Retinal pigment epithelial cell (primary cell): ENCODE measurements around the gene EIF2B1.

Source experiments
- DNase-seq: peaks from one replicate; pipeline ENCODE4 v3.0.0-alpha.2; 2010; ENCODE audit warnings: low read depth
- H3K4me3 ChIP-seq: 2 replicates; pipeline ENCODE4 v1.5.1; 2011; ENCODE audit warnings: mild to moderate bottlenecking, low read length, control low read depth, moderate library complexity
- TF ChIP-seq, protein P1 (sequence below): conservative IDR thresholded peaks from 2 replicates; pipeline ENCODE4 v1.5.1; 2011; ENCODE audit warnings: low read depth, low read length, control low read depth, inconsistent platforms

Gene EIF2B1

GRCh38 chr12:123633379-123634141 lies at the start of gene EIF2B1, which contains the start of gene GTF2H3:
EIF2B1 (minus strand) TSS chr12:123633686; CDS start chr12:123633557, 129 bp downstream.
GTF2H3 (plus strand) TSS chr12:123633829; CDS start chr12:123633860, 31 bp downstream.
- TF ChIP-seq, protein P1, sequence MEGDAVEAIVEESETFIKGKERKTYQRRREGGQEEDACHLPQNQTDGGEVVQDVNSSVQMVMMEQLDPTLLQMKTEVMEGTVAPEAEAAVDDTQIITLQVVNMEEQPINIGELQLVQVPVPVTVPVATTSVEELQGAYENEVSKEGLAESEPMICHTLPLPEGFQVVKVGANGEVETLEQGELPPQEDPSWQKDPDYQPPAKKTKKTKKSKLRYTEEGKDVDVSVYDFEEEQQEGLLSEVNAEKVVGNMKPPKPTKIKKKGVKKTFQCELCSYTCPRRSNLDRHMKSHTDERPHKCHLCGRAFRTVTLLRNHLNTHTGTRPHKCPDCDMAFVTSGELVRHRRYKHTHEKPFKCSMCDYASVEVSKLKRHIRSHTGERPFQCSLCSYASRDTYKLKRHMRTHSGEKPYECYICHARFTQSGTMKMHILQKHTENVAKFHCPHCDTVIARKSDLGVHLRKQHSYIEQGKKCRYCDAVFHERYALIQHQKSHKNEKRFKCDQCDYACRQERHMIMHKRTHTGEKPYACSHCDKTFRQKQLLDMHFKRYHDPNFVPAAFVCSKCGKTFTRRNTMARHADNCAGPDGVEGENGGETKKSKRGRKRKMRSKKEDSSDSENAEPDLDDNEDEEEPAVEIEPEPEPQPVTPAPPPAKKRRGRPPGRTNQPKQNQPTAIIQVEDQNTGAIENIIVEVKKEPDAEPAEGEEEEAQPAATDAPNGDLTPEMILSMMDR: no peak
- peak; percentile 91 for DNase-seq

GRCh38 chr12:123681605-123682004 lies 48.1 kb upstream of the EIF2B1 start:
- no peak overlapping the region for H3K4me3 ChIP-seq
- no peak for DNase-seq
- TF ChIP-seq, protein P1: no peak

More at GRCh38 chr12:123633379-123634141, at the start of gene EIF2B1, which contains the start of gene GTF2H3:
- peak within 1 kb of the TSS; percentile 83 for H3K4me3 ChIP-seq

- no peak overlapping the region for H3K4me3 ChIP-seq
- TF ChIP-seq, protein P1: no peak
- DNase-seq: no peak
Measured at GRCh38 chr12:123678981-123679380, 45.5 kb upstream of the EIF2B1 start.

DNA sequence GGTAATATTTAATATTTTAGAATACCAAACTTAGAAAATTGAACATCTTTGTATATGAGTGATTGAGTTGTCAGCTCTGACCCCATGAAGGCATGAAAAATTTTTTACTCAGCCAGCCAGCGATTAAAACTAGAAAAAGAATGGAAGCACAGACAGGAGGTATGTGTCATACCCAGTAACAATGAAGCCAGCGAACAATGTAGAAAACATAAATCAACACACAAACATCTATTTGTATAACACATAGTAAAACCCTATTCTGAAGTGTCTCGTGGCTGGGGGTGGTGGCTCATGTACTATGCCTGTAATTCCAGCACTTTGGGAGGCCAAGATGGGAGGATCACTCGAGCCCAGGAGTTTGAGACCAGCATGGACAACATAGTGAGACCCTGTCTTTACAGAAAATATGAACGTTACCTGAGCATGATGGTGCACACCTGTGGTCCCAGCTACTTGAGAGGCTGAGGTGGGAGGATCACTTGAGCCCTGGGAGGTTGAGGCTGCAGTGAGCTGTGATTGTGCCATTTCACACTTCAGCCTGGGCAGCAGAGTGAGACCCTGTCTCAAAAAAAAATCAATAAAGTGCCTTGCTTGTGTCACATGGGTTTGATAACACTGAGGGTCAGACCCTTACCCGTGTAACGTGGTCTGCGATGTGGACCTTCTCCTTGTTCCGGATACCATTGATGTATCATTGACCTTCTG lies 43.3 kb upstream of the EIF2B1 start:
- no peak for DNase-seq
- TF ChIP-seq, protein P1: no peak
- no peak overlapping the region for H3K4me3 ChIP-seq

- H3K4me3 ChIP-seq: no peak overlapping the region
- TF ChIP-seq, protein P1: no peak
- DNase-seq: no peak
Measured at GRCh38 chr12:123675436-123675835, 42.0 kb upstream of the EIF2B1 start.

GRCh38 chr12:123671876-123672275 lies 38.4 kb upstream of the EIF2B1 start:
- no peak for DNase-seq
- H3K4me3 ChIP-seq: peak overlapping the region; percentile 91
- TF ChIP-seq, protein P1: no peak
